ENCODE data around the gene CACNA1C.

CACNA1C gene

GRCh38 chr12:2539938-2540337, 487.2 kb downstream of the CACNA1C start:
- DNase-seq = no peak

GRCh38 chr12:2540535-2540941, 487.8 kb downstream of the CACNA1C start:
- DNase-seq = no peak

- no peak for DNase-seq
Observed at GRCh38 chr12:2541631-2542204, 488.9 kb downstream of the CACNA1C start.

GRCh38 chr12:2543801-2544200, 491.0 kb downstream of the CACNA1C start:
- DNase-seq = no peak

GRCh38 chr12:2544230-2544629, 491.4 kb downstream of the CACNA1C start:
- DNase-seq = no peak

GRCh38 chr12:2547273-2548044, 494.7 kb downstream of the CACNA1C start:
- peak in 3 of 58 donors; percentile 2 to 12 (median 5) for DNase-seq

GRCh38 chr12:2548081-2548480, 495.3 kb downstream of the CACNA1C start:
- DNase-seq = no peak

- DNase-seq = no peak
Observed at GRCh38 chr12:2550561-2551411, 498.0 kb downstream of the CACNA1C start.

- DNase-seq = no peak
Observed at GRCh38 chr12:2551412-2551900, 498.7 kb downstream of the CACNA1C start.

- no peak for DNase-seq
Observed at GRCh38 chr12:2552000-2552756, 499.4 kb downstream of the CACNA1C start.

GRCh38 chr12:2553388-2554126, 500.8 kb downstream of the CACNA1C start:
- no peak for DNase-seq

GRCh38 chr12:2555487-2556082, 502.8 kb downstream of the CACNA1C start:
- no peak for DNase-seq

- DNase-seq = no peak
Observed at GRCh38 chr12:2557597-2557996, 504.8 kb downstream of the CACNA1C start.

GRCh38 chr12:2559931-2560330, 507.1 kb downstream of the CACNA1C start:
- DNase-seq = no peak

GRCh38 chr12:2560356-2560755, 507.6 kb downstream of the CACNA1C start:
- DNase-seq = no peak

- no peak for DNase-seq
Observed at GRCh38 chr12:2561367-2561766, 508.6 kb downstream of the CACNA1C start.

GRCh38 chr12:2562400-2562799, 509.6 kb downstream of the CACNA1C start:
- no peak for DNase-seq

GRCh38 chr12:2563709-2564108, 510.9 kb downstream of the CACNA1C start:
- no peak for DNase-seq

GRCh38 chr12:2566161-2566560, 513.4 kb downstream of the CACNA1C start:
- DNase-seq = no peak

- DNase-seq = no peak
Observed at GRCh38 chr12:2567711-2568110, 514.9 kb downstream of the CACNA1C start.

All from anterior cingulate cortex (tissue), 58 donors.